HG03175 (cell line): ENCODE data around the gene RORB.

ENCODE experiments used
- ATAC-seq: cut with Tn5 transposase; IDR thresholded peaks from one replicate; pipeline ENCODE4 v1.9.1; 2021; ENCODE audit warnings: mild to moderate bottlenecking, moderate library complexity; ENCODE audit not compliant: unreplicated experiment

RORB gene

GRCh38 chr9:74589576-74589975, 92.4 kb downstream of the RORB start:
- ATAC-seq: no peak

GRCh38 chr9:74595286-74595685, 98.2 kb downstream of the RORB start:
- ATAC-seq: no peak

GRCh38 chr9:74598874-74599273, 101.7 kb downstream of the RORB start:
- no peak for ATAC-seq

- peak; percentile 41 for ATAC-seq
These were observed 112.7 kb downstream of the RORB start for GRCh38 chr9:74609671-74610405.

GRCh38 chr9:74610523-74611061, 113.5 kb downstream of the RORB start:
- peak; percentile 67 for ATAC-seq

- ATAC-seq: no peak
These were observed 133.1 kb downstream of the RORB start for GRCh38 chr9:74630228-74630627.

GRCh38 chr9:74639112-74639511, 142.0 kb downstream of the RORB start:
- no peak for ATAC-seq

GRCh38 chr9:74642376-74642775, 145.2 kb downstream of the RORB start:
- no peak for ATAC-seq

- no peak for ATAC-seq
These were observed 146.3 kb downstream of the RORB start for GRCh38 chr9:74643303-74643923.

GRCh38 chr9:74644023-74644422, 146.9 kb downstream of the RORB start:
- no peak for ATAC-seq

- ATAC-seq: peak; percentile 63
These were observed 148.0 kb downstream of the RORB start for GRCh38 chr9:74645007-74645639.

GRCh38 chr9:74653410-74654080, 156.4 kb downstream of the RORB start:
- ATAC-seq: no peak

GRCh38 chr9:74662674-74663073, 165.5 kb downstream of the RORB start:
- no peak for ATAC-seq

GRCh38 chr9:74663439-74663838, 166.3 kb downstream of the RORB start:
- no peak for ATAC-seq

- no peak for ATAC-seq
These were observed 169.6 kb downstream of the RORB start for GRCh38 chr9:74666625-74667316.

- ATAC-seq: no peak
These were observed 175.1 kb downstream of the RORB start for GRCh38 chr9:74672237-74672636.

- no peak for ATAC-seq
These were observed 176.9 kb downstream of the RORB start for GRCh38 chr9:74674077-74674476.

GRCh38 chr9:74681906-74682305, 184.8 kb downstream of the RORB start:
- ATAC-seq: no peak

GRCh38 chr9:74683322-74683721, 186.2 kb downstream of the RORB start:
- no peak for ATAC-seq

GRCh38 chr9:74691058-74691457, 193.9 kb downstream of the RORB start:
- ATAC-seq: no peak

GRCh38 chr9:74696520-74696919, 199.4 kb downstream of the RORB start:
- ATAC-seq: no peak
